Measurements from ENCODE around the gene ZNF784.

GRCh38 chr19:55667958-55668357 lies 43.6 kb upstream of the ZNF784 start:
- TF ChIP-seq CTCF (IDR thresholded peaks at IDR 0.05; ENCODE audit: low read depth, low read length): no peak
- no peak for TF ChIP-seq EZH2phosphoT487 (IDR thresholded peaks at IDR 0.05; ENCODE audit: low read depth)
